H9 (cell line): Measurements from ENCODE around the gene STX8. TPM values are rescaled to one million over a fixed set of nuclear protein-coding genes. Genes with fewer than 3 reads are reported as not detected.

Experiments
- DNase-seq: peaks from one replicate; pipeline ENCODE4 v3.0.0-alpha.2; 2017
- H2AFZ ChIP-seq: one replicate; pipeline ENCODE4 v1.6.1; 2013; ENCODE audit warnings: mild to moderate bottlenecking, low read length, control low read depth, moderate library complexity
- H2AK5ac ChIP-seq: 2 replicates; pipeline ENCODE4 v1.6.1; 2013; ENCODE audit warnings: low read length, control low read depth, mixed read lengths; ENCODE audit not compliant: insufficient read length
- H2BK120ac ChIP-seq: one replicate; pipeline ENCODE4 v1.6.1; 2013; ENCODE audit warnings: low read depth, mild to moderate bottlenecking, low read length, control low read depth, inconsistent platforms; ENCODE audit not compliant: poor library complexity, severe bottlenecking
- H2BK12ac ChIP-seq: 2 replicates; pipeline ENCODE4 v1.6.1; 2013; ENCODE audit warnings: low read length, control low read depth, mixed read lengths, low read depth; ENCODE audit not compliant: insufficient read length
- H2BK15ac ChIP-seq: 2 replicates; pipeline ENCODE4 v1.6.1; 2013; ENCODE audit warnings: low read depth, low read length, control low read depth
- H2BK20ac ChIP-seq: one replicate; pipeline ENCODE4 v1.6.1; 2013; ENCODE audit warnings: low read depth, mild to moderate bottlenecking, low read length, control low read depth, inconsistent platforms; ENCODE audit not compliant: poor library complexity, severe bottlenecking
- H2BK5ac ChIP-seq: 2 replicates; pipeline ENCODE4 v1.6.1; 2013; ENCODE audit warnings: low read length, control low read depth, mixed read lengths; ENCODE audit not compliant: insufficient read length
- H3K14ac ChIP-seq: 2 replicates; pipeline ENCODE4 v1.6.1; 2013; ENCODE audit warnings: low read length, control low read depth; ENCODE audit not compliant: insufficient read depth
- H3K18ac ChIP-seq: 2 replicates; pipeline ENCODE4 v1.6.1; 2013; ENCODE audit warnings: low read depth, mild to moderate bottlenecking, mixed read lengths, low read length, control low read depth; ENCODE audit not compliant: insufficient read length
- H3K23ac ChIP-seq: 2 replicates; pipeline ENCODE4 v1.6.1; 2013; ENCODE audit warnings: low read length, control low read depth, mixed read lengths, low read depth; ENCODE audit not compliant: insufficient read length
- H3K23me2 ChIP-seq: 2 replicates; pipeline ENCODE4 v1.6.1; 2013; ENCODE audit warnings: low read depth, mild to moderate bottlenecking, mixed read lengths, low read length, control low read depth; ENCODE audit not compliant: insufficient read length, poor library complexity, severe bottlenecking
- H3K27ac ChIP-seq: 2 replicates; pipeline ENCODE4 v1.5.1; 2013; ENCODE audit warnings: low read length, control low read depth, mixed read lengths, low read depth; ENCODE audit not compliant: insufficient read length
- H3K27me3 ChIP-seq: 2 replicates; pipeline ENCODE4 v1.6.1; 2013; ENCODE audit warnings: low read length, control low read depth, inconsistent platforms; ENCODE audit not compliant: insufficient read depth
- H3K4ac ChIP-seq: 2 replicates; pipeline ENCODE4 v1.6.1; 2013; ENCODE audit warnings: low read depth, mild to moderate bottlenecking, control low read depth, inconsistent platforms, low read length, moderate library complexity
- H3K4me1 ChIP-seq: 2 replicates; pipeline ENCODE4 v1.6.1; 2013; ENCODE audit warnings: low read length, control low read depth, inconsistent platforms; ENCODE audit not compliant: insufficient read depth
- H3K4me2 ChIP-seq: 2 replicates; pipeline ENCODE4 v1.6.1; 2013; ENCODE audit warnings: low read length, control low read depth, mixed read lengths; ENCODE audit not compliant: insufficient read length, insufficient read depth
- H3K56ac ChIP-seq: 2 replicates; pipeline ENCODE4 v1.6.1; 2013; ENCODE audit warnings: low read depth, mild to moderate bottlenecking, mixed read lengths, low read length, control low read depth; ENCODE audit not compliant: insufficient read length
- H3K79me1 ChIP-seq: 2 replicates; pipeline ENCODE4 v1.6.1; 2013; ENCODE audit warnings: low read depth, mild to moderate bottlenecking, moderate library complexity, low read length, control low read depth, inconsistent platforms; ENCODE audit not compliant: insufficient read depth, poor library complexity, severe bottlenecking
- H3K79me2 ChIP-seq: 2 replicates; pipeline ENCODE4 v1.6.1; 2013; ENCODE audit warnings: low read length, control low read depth, inconsistent platforms; ENCODE audit not compliant: insufficient read depth
- H3K9ac ChIP-seq: 2 replicates; pipeline ENCODE4 v1.6.1; 2013; ENCODE audit warnings: low read length, control low read depth, mixed read lengths; ENCODE audit not compliant: insufficient read length; ENCODE audit errors: extremely low read depth
- H3K9me3 ChIP-seq: one replicate; pipeline ENCODE4 v1.6.1; 2013; ENCODE audit warnings: low read depth, low read length, inconsistent platforms; ENCODE audit not compliant: control insufficient read depth
- H3T11ph ChIP-seq: one replicate; pipeline ENCODE4 v1.6.1; 2013; ENCODE audit warnings: mild to moderate bottlenecking, low read length, control low read depth, inconsistent platforms
- H4K20me1 ChIP-seq: one replicate; pipeline ENCODE4 v1.6.1; 2013; ENCODE audit not compliant: control insufficient read depth, insufficient read length, insufficient read depth
- H4K5ac ChIP-seq: 2 replicates; pipeline ENCODE4 v1.6.1; 2013; ENCODE audit warnings: low read depth, mild to moderate bottlenecking, mixed read lengths, low read length, control low read depth; ENCODE audit not compliant: insufficient read length
- H4K8ac ChIP-seq: replicated peaks from 2 replicates; pipeline ENCODE4 v1.6.1; 2013; ENCODE audit warnings: low read length, control low read depth, mixed read lengths, low read depth; ENCODE audit not compliant: insufficient read length
- H4K91ac ChIP-seq: 2 replicates; pipeline ENCODE4 v1.6.1; 2013; ENCODE audit warnings: low read depth, mild to moderate bottlenecking, moderate library complexity, mixed read lengths, low read length, control low read depth; ENCODE audit not compliant: insufficient read length
- H3K27ac Mint-ChIP-seq, 3 experiments: 2 replicates in 2 of 3; 3 replicates in 1 of 3; pipeline ENCODE4 v1.8.0; 2020 to 2021; ENCODE audit warnings: mixed read lengths in 3 of 3, mild to moderate bottlenecking in 1 of 3, moderate library complexity in 1 of 3
- H3K27me3 Mint-ChIP-seq: 2 replicates; pipeline ENCODE4 v1.8.0; 2021; ENCODE audit warnings: low read depth, mild to moderate bottlenecking, moderate library complexity, mixed read lengths
- H3K36me3 Mint-ChIP-seq, 3 experiments: 2 replicates in 2 of 3; 3 replicates in 1 of 3; pipeline ENCODE4 v1.8.0; 2020 to 2021; ENCODE audit warnings: low read depth in 3 of 3, mixed read lengths in 3 of 3; ENCODE audit not compliant: insufficient read depth in 1 of 3
- H3K4me1 Mint-ChIP-seq, 2 experiments: 2 replicates each; pipeline ENCODE4 v1.8.0; 2020; ENCODE audit warnings: mixed read lengths in 2 of 2
- H3K4me3 Mint-ChIP-seq, 2 experiments: 2 replicates in 1 of 2; 3 replicates in 1 of 2; pipeline ENCODE4 v1.8.0; 2020 to 2021; ENCODE audit warnings: mild to moderate bottlenecking in 2 of 2, mixed read lengths in 2 of 2, moderate library complexity in 1 of 2
- H3K9me3 Mint-ChIP-seq, 2 experiments: 2 replicates in 1 of 2; 3 replicates in 1 of 2; pipeline ENCODE4 v1.8.0; 2020; ENCODE audit warnings: mild to moderate bottlenecking in 2 of 2, mixed read lengths in 2 of 2, moderate library complexity in 1 of 2
- WGBS: extraction: QIAGEN DNeasy Blood & Tissue Kit; methylation state at CpG from one replicate; pipeline ENCODE4 v1.1.7; 2013; ENCODE audit warnings: missing lambda C conversion rate, low lambda C conversion rate, mixed read lengths; ENCODE audit not compliant: insufficient read length; ENCODE audit errors: extremely low coverage; 5-methylcytosine and 5-hydroxymethylcytosine counted together
- total RNA-seq: library from RNA; stranded (reverse); gene quantifications from 2 replicates; pipeline ENCODE4 v1.2.1, GENCODE V29; 2021
- TF ChIP-seq, protein P1 (sequence below): fragments of 200-600 bp; sonication (generic); conservative IDR thresholded peaks from 3 replicates; pipeline ENCODE4 v1.8.0; 2021; ENCODE audit warnings: antibody characterized with exemption, mild to moderate bottlenecking

The STX8 gene
- total RNA-seq, 1 experiment from 2014 or later: 55.1 TPM

DNA sequence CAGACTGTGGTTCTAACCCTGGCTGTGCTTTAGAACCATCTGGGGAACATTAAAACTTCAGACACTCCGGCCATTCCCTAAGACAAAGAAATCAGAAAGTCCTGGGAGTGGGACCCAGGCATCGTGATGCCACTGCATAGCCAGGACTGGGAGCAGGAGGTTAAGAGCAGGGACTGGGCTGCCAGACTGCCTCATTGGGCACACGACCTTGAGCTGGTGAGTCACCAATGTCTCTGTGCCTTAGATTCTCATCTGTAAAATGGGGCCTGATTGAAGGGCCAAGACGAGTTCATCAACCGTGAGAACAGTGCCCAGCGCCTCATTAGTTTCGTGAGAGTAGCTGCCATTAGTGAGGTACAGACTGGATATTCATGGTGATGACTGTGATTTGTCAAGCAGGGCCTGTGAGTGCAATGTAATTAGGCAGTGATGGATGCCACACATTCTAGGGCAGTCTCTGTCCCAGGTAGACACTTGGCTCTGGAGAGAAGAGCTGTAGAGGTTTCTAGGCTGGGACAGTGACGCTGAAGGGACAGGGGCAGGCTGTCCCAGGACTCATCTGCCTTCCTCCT, 357.5 kb downstream of the STX8 start:
- no peaks in the 10 kb centered on the region for H3K27me3 ChIP-seq
- Mint-ChIP-seq H3K27me3 (peaks cover 7% of the 10 kb centered on the region), H3K4me1 (peaks cover 33 to 34% of the 10 kb centered on the region in 2 experiments), H3K27ac (no peak overlapping the region), H3K36me3 (peaks cover 1 to 16% (median 14%) of the 10 kb centered on the region in 3 experiments; a peak in 6 of 7 replicates), H3K9me3 (peaks cover 15 to 17% of the 10 kb centered on the region in 2 experiments), H3K4me3 (no peak overlapping the region)
- no peak overlapping the region for H4K91ac ChIP-seq
- no peaks in the 10 kb centered on the region for H3K9me3 ChIP-seq
- no peak overlapping the region for H3K4me2 ChIP-seq
- H2AFZ ChIP-seq: no peak overlapping the region
- no peak overlapping the region for H2BK15ac ChIP-seq
- H3K4me1 ChIP-seq: no peaks in the 10 kb centered on the region
- no peak overlapping the region for H3K56ac ChIP-seq
- no peaks in the 10 kb centered on the region for H4K20me1 ChIP-seq
- H3K4ac ChIP-seq: no peak overlapping the region
- no CpG with 5 or more reads among the region's 8 CpGs for WGBS
- H3T11ph ChIP-seq: no peak overlapping the region
- H3K23me2 ChIP-seq: no peaks in the 10 kb centered on the region
- no peak overlapping the region for H3K9ac ChIP-seq
- H4K5ac ChIP-seq: no peak overlapping the region
- H4K8ac ChIP-seq: no peak overlapping the region
- H3K79me1 ChIP-seq: no peaks in the 10 kb centered on the region
- no peak overlapping the region for H2BK20ac ChIP-seq
- no peak overlapping the region for H2AK5ac ChIP-seq
- TF ChIP-seq, protein P1, sequence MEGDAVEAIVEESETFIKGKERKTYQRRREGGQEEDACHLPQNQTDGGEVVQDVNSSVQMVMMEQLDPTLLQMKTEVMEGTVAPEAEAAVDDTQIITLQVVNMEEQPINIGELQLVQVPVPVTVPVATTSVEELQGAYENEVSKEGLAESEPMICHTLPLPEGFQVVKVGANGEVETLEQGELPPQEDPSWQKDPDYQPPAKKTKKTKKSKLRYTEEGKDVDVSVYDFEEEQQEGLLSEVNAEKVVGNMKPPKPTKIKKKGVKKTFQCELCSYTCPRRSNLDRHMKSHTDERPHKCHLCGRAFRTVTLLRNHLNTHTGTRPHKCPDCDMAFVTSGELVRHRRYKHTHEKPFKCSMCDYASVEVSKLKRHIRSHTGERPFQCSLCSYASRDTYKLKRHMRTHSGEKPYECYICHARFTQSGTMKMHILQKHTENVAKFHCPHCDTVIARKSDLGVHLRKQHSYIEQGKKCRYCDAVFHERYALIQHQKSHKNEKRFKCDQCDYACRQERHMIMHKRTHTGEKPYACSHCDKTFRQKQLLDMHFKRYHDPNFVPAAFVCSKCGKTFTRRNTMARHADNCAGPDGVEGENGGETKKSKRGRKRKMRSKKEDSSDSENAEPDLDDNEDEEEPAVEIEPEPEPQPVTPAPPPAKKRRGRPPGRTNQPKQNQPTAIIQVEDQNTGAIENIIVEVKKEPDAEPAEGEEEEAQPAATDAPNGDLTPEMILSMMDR: no peak
- H3K79me2 ChIP-seq: no peaks in the 10 kb centered on the region
- no peak overlapping the region for H3K23ac ChIP-seq
- no peak overlapping the region for H2BK5ac ChIP-seq
- no peak overlapping the region for H3K18ac ChIP-seq
- H2BK12ac ChIP-seq: no peak overlapping the region
- no peak overlapping the region for H3K27ac ChIP-seq
- peak overlapping the region; percentile 41; the same call in 1 of the 2 replicates for H3K14ac ChIP-seq
- DNase-seq: no peak
- no peak overlapping the region for H2BK120ac ChIP-seq
